H9 (cell line): ENCODE results near the gene SYCP2L. TPM values are rescaled to one million over a fixed set of nuclear protein-coding genes. Genes with fewer than 3 reads are reported as not detected.

Experiments
- DNase-seq: peaks from one replicate; pipeline ENCODE4 v3.0.0-alpha.2; 2017
- H2AFZ ChIP-seq: one replicate; pipeline ENCODE4 v1.6.1; 2013; ENCODE audit warnings: mild to moderate bottlenecking, low read length, control low read depth, moderate library complexity
- H2AK5ac ChIP-seq: 2 replicates; pipeline ENCODE4 v1.6.1; 2013; ENCODE audit warnings: low read length, control low read depth, mixed read lengths; ENCODE audit not compliant: insufficient read length
- H2BK120ac ChIP-seq: one replicate; pipeline ENCODE4 v1.6.1; 2013; ENCODE audit warnings: low read depth, mild to moderate bottlenecking, low read length, control low read depth, inconsistent platforms; ENCODE audit not compliant: poor library complexity, severe bottlenecking
- H2BK12ac ChIP-seq: 2 replicates; pipeline ENCODE4 v1.6.1; 2013; ENCODE audit warnings: low read length, control low read depth, mixed read lengths, low read depth; ENCODE audit not compliant: insufficient read length
- H2BK15ac ChIP-seq: 2 replicates; pipeline ENCODE4 v1.6.1; 2013; ENCODE audit warnings: low read depth, low read length, control low read depth
- H2BK20ac ChIP-seq: one replicate; pipeline ENCODE4 v1.6.1; 2013; ENCODE audit warnings: low read depth, mild to moderate bottlenecking, low read length, control low read depth, inconsistent platforms; ENCODE audit not compliant: poor library complexity, severe bottlenecking
- H2BK5ac ChIP-seq: 2 replicates; pipeline ENCODE4 v1.6.1; 2013; ENCODE audit warnings: low read length, control low read depth, mixed read lengths; ENCODE audit not compliant: insufficient read length
- H3K14ac ChIP-seq: 2 replicates; pipeline ENCODE4 v1.6.1; 2013; ENCODE audit warnings: low read length, control low read depth; ENCODE audit not compliant: insufficient read depth
- H3K18ac ChIP-seq: 2 replicates; pipeline ENCODE4 v1.6.1; 2013; ENCODE audit warnings: low read depth, mild to moderate bottlenecking, mixed read lengths, low read length, control low read depth; ENCODE audit not compliant: insufficient read length
- H3K23ac ChIP-seq: 2 replicates; pipeline ENCODE4 v1.6.1; 2013; ENCODE audit warnings: low read length, control low read depth, mixed read lengths, low read depth; ENCODE audit not compliant: insufficient read length
- H3K23me2 ChIP-seq: 2 replicates; pipeline ENCODE4 v1.6.1; 2013; ENCODE audit warnings: low read depth, mild to moderate bottlenecking, mixed read lengths, low read length, control low read depth; ENCODE audit not compliant: insufficient read length, poor library complexity, severe bottlenecking
- H3K27ac ChIP-seq: 2 replicates; pipeline ENCODE4 v1.5.1; 2013; ENCODE audit warnings: low read length, control low read depth, mixed read lengths, low read depth; ENCODE audit not compliant: insufficient read length
- H3K27me3 ChIP-seq: 2 replicates; pipeline ENCODE4 v1.6.1; 2013; ENCODE audit warnings: low read length, control low read depth, inconsistent platforms; ENCODE audit not compliant: insufficient read depth
- H3K4ac ChIP-seq: 2 replicates; pipeline ENCODE4 v1.6.1; 2013; ENCODE audit warnings: low read depth, mild to moderate bottlenecking, control low read depth, inconsistent platforms, low read length, moderate library complexity
- H3K4me1 ChIP-seq: 2 replicates; pipeline ENCODE4 v1.6.1; 2013; ENCODE audit warnings: low read length, control low read depth, inconsistent platforms; ENCODE audit not compliant: insufficient read depth
- H3K4me2 ChIP-seq: 2 replicates; pipeline ENCODE4 v1.6.1; 2013; ENCODE audit warnings: low read length, control low read depth, mixed read lengths; ENCODE audit not compliant: insufficient read length, insufficient read depth
- H3K56ac ChIP-seq: 2 replicates; pipeline ENCODE4 v1.6.1; 2013; ENCODE audit warnings: low read depth, mild to moderate bottlenecking, mixed read lengths, low read length, control low read depth; ENCODE audit not compliant: insufficient read length
- H3K79me1 ChIP-seq: 2 replicates; pipeline ENCODE4 v1.6.1; 2013; ENCODE audit warnings: low read depth, mild to moderate bottlenecking, moderate library complexity, low read length, control low read depth, inconsistent platforms; ENCODE audit not compliant: insufficient read depth, poor library complexity, severe bottlenecking
- H3K79me2 ChIP-seq: 2 replicates; pipeline ENCODE4 v1.6.1; 2013; ENCODE audit warnings: low read length, control low read depth, inconsistent platforms; ENCODE audit not compliant: insufficient read depth
- H3K9ac ChIP-seq: 2 replicates; pipeline ENCODE4 v1.6.1; 2013; ENCODE audit warnings: low read length, control low read depth, mixed read lengths; ENCODE audit not compliant: insufficient read length; ENCODE audit errors: extremely low read depth
- H3K9me3 ChIP-seq: one replicate; pipeline ENCODE4 v1.6.1; 2013; ENCODE audit warnings: low read depth, low read length, inconsistent platforms; ENCODE audit not compliant: control insufficient read depth
- H3T11ph ChIP-seq: one replicate; pipeline ENCODE4 v1.6.1; 2013; ENCODE audit warnings: mild to moderate bottlenecking, low read length, control low read depth, inconsistent platforms
- H4K20me1 ChIP-seq: one replicate; pipeline ENCODE4 v1.6.1; 2013; ENCODE audit not compliant: control insufficient read depth, insufficient read length, insufficient read depth
- H4K5ac ChIP-seq: 2 replicates; pipeline ENCODE4 v1.6.1; 2013; ENCODE audit warnings: low read depth, mild to moderate bottlenecking, mixed read lengths, low read length, control low read depth; ENCODE audit not compliant: insufficient read length
- H4K8ac ChIP-seq: replicated peaks from 2 replicates; pipeline ENCODE4 v1.6.1; 2013; ENCODE audit warnings: low read length, control low read depth, mixed read lengths, low read depth; ENCODE audit not compliant: insufficient read length
- H4K91ac ChIP-seq: 2 replicates; pipeline ENCODE4 v1.6.1; 2013; ENCODE audit warnings: low read depth, mild to moderate bottlenecking, moderate library complexity, mixed read lengths, low read length, control low read depth; ENCODE audit not compliant: insufficient read length
- H3K27ac Mint-ChIP-seq, 3 experiments: 2 replicates in 2 of 3; 3 replicates in 1 of 3; pipeline ENCODE4 v1.8.0; 2020 to 2021; ENCODE audit warnings: mixed read lengths in 3 of 3, mild to moderate bottlenecking in 1 of 3, moderate library complexity in 1 of 3
- H3K27me3 Mint-ChIP-seq: 2 replicates; pipeline ENCODE4 v1.8.0; 2021; ENCODE audit warnings: low read depth, mild to moderate bottlenecking, moderate library complexity, mixed read lengths
- H3K36me3 Mint-ChIP-seq, 3 experiments: 2 replicates in 2 of 3; 3 replicates in 1 of 3; pipeline ENCODE4 v1.8.0; 2020 to 2021; ENCODE audit warnings: low read depth in 3 of 3, mixed read lengths in 3 of 3; ENCODE audit not compliant: insufficient read depth in 1 of 3
- H3K4me1 Mint-ChIP-seq, 2 experiments: 2 replicates each; pipeline ENCODE4 v1.8.0; 2020; ENCODE audit warnings: mixed read lengths in 2 of 2
- H3K4me3 Mint-ChIP-seq, 2 experiments: 2 replicates in 1 of 2; 3 replicates in 1 of 2; pipeline ENCODE4 v1.8.0; 2020 to 2021; ENCODE audit warnings: mild to moderate bottlenecking in 2 of 2, mixed read lengths in 2 of 2, moderate library complexity in 1 of 2
- H3K9me3 Mint-ChIP-seq, 2 experiments: 2 replicates in 1 of 2; 3 replicates in 1 of 2; pipeline ENCODE4 v1.8.0; 2020; ENCODE audit warnings: mild to moderate bottlenecking in 2 of 2, mixed read lengths in 2 of 2, moderate library complexity in 1 of 2
- WGBS: extraction: QIAGEN DNeasy Blood & Tissue Kit; methylation state at CpG from one replicate; pipeline ENCODE4 v1.1.7; 2013; ENCODE audit warnings: missing lambda C conversion rate, low lambda C conversion rate, mixed read lengths; ENCODE audit not compliant: insufficient read length; ENCODE audit errors: extremely low coverage; 5-methylcytosine and 5-hydroxymethylcytosine counted together
- total RNA-seq: library from RNA; stranded (reverse); gene quantifications from 2 replicates; pipeline ENCODE4 v1.2.1, GENCODE V29; 2021
- TF ChIP-seq, protein P1 (sequence below): fragments of 200-600 bp; sonication (generic); conservative IDR thresholded peaks from 3 replicates; pipeline ENCODE4 v1.8.0; 2021; ENCODE audit warnings: antibody characterized with exemption, mild to moderate bottlenecking

The SYCP2L gene
- total RNA-seq, 1 experiment from 2014 or later, result 3.5 TPM

DNA sequence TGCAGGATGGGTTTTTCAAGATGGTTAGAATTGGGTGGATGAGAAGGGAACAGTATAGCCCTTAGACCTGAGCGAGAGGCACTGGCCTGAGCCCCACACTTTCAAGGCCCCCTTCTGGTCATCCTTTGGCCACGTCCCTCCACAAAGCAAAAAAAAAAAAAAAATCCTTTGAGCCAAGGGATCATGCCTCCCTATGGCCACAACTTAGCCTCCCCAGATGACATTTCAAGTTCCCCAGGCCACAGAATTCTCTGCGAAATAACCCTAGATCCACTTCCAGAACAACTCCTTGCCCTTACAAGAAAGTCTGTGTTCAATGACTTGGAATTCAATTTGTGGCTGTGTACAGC, 126.8 kb downstream of the SYCP2L start:
- no peak overlapping the region for H3K23ac ChIP-seq
- Mint-ChIP-seq H3K36me3 (no peaks in the 10 kb centered on the region), H3K27ac (no peak overlapping the region), H3K4me3 (no peak overlapping the region), H3K9me3 (no peaks in the 10 kb centered on the region), H3K27me3 (peaks cover 4% of the 10 kb centered on the region), H3K4me1 (peaks cover 13 to 16% of the 10 kb centered on the region in 2 experiments)
- no peaks in the 10 kb centered on the region for H3K79me2 ChIP-seq
- no peak overlapping the region for H4K91ac ChIP-seq
- no peaks in the 10 kb centered on the region for H3K23me2 ChIP-seq
- H2BK120ac ChIP-seq, result no peak overlapping the region
- no peak overlapping the region for H2AFZ ChIP-seq
- H4K5ac ChIP-seq, result no peak overlapping the region
- no peak overlapping the region for H3T11ph ChIP-seq
- H3K27ac ChIP-seq, result no peak overlapping the region
- TF ChIP-seq, protein P1, sequence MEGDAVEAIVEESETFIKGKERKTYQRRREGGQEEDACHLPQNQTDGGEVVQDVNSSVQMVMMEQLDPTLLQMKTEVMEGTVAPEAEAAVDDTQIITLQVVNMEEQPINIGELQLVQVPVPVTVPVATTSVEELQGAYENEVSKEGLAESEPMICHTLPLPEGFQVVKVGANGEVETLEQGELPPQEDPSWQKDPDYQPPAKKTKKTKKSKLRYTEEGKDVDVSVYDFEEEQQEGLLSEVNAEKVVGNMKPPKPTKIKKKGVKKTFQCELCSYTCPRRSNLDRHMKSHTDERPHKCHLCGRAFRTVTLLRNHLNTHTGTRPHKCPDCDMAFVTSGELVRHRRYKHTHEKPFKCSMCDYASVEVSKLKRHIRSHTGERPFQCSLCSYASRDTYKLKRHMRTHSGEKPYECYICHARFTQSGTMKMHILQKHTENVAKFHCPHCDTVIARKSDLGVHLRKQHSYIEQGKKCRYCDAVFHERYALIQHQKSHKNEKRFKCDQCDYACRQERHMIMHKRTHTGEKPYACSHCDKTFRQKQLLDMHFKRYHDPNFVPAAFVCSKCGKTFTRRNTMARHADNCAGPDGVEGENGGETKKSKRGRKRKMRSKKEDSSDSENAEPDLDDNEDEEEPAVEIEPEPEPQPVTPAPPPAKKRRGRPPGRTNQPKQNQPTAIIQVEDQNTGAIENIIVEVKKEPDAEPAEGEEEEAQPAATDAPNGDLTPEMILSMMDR, result peak; percentile 42; the same call in 2 of the 3 replicates
- H3K9ac ChIP-seq, result no peak overlapping the region
- H3K79me1 ChIP-seq, result no peaks in the 10 kb centered on the region
- H3K4me1 ChIP-seq, result no peaks in the 10 kb centered on the region; the same call in 1 of the 2 replicates
- no peak for DNase-seq
- H3K4ac ChIP-seq, result no peak overlapping the region
- WGBS, result no CpG with 5 or more reads among the region's 3 CpGs
- H4K20me1 ChIP-seq, result no peaks in the 10 kb centered on the region
- H3K18ac ChIP-seq, result no peak overlapping the region
- no peak overlapping the region for H3K14ac ChIP-seq
- H3K9me3 ChIP-seq, result no peaks in the 10 kb centered on the region
- no peak overlapping the region for H2BK15ac ChIP-seq
- no peaks in the 10 kb centered on the region for H3K27me3 ChIP-seq
- no peak overlapping the region for H2BK20ac ChIP-seq
- H2BK5ac ChIP-seq, result no peak overlapping the region
- H3K4me2 ChIP-seq, result no peak overlapping the region
- no peak overlapping the region for H2BK12ac ChIP-seq
- no peak overlapping the region for H4K8ac ChIP-seq
- no peak overlapping the region for H2AK5ac ChIP-seq
- H3K56ac ChIP-seq, result no peak overlapping the region
